ENCODE measurements around the gene DSTN.
A peak's percentile ranks its signal among the peaks of the same experiment; 100 is the strongest.

DNA sequence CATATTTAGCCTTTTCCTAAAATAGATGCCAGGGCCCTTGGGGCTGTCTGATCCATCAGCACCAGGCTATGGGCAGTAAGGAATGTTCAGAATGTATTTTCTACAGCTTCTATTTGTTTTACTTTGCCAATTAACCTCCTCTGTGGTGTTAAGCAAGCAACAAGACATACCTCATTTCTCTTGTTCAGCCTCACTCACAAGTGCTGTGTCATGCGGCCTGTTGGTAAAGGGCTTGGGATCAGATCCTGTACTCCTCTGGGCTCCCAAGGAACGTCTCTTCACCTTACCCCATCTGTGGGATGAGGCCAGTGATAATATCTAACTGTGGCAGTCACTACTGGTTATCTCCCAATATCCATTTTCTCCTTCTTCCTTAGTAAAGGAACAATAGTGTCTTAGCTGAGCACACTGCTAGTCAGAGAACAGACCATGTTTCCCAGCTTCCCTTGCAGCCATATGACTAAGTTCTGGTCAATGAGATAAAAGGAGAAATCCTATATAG is 7.0 kb upstream of the DSTN start:
- TF ChIP-seq POLR2AphosphoS5 (IDR thresholded peaks at IDR 0.05) (peak in 2 of 3 donors; percentile 14 to 25), EP300 (IDR thresholded peaks at IDR 0.05) (no peak), POLR2A (IDR thresholded peaks at IDR 0.05) (no peak)
- TF ChIP-seq, protein P1, sequence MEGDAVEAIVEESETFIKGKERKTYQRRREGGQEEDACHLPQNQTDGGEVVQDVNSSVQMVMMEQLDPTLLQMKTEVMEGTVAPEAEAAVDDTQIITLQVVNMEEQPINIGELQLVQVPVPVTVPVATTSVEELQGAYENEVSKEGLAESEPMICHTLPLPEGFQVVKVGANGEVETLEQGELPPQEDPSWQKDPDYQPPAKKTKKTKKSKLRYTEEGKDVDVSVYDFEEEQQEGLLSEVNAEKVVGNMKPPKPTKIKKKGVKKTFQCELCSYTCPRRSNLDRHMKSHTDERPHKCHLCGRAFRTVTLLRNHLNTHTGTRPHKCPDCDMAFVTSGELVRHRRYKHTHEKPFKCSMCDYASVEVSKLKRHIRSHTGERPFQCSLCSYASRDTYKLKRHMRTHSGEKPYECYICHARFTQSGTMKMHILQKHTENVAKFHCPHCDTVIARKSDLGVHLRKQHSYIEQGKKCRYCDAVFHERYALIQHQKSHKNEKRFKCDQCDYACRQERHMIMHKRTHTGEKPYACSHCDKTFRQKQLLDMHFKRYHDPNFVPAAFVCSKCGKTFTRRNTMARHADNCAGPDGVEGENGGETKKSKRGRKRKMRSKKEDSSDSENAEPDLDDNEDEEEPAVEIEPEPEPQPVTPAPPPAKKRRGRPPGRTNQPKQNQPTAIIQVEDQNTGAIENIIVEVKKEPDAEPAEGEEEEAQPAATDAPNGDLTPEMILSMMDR (IDR thresholded peaks at IDR 0.05): no peak

Data from stomach (tissue), 4 donors.